ENCODE results near the gene CARNS1. TPM values are rescaled to one million over a fixed set of nuclear protein-coding genes. Genes with fewer than 3 reads are reported as not detected.

CARNS1 gene
- total and polyA plus RNA-seq, 2 of the 13 experiments (the other 11 are each of a cell fraction or from before 2014, with no cell fraction given) = not detected

DNA sequence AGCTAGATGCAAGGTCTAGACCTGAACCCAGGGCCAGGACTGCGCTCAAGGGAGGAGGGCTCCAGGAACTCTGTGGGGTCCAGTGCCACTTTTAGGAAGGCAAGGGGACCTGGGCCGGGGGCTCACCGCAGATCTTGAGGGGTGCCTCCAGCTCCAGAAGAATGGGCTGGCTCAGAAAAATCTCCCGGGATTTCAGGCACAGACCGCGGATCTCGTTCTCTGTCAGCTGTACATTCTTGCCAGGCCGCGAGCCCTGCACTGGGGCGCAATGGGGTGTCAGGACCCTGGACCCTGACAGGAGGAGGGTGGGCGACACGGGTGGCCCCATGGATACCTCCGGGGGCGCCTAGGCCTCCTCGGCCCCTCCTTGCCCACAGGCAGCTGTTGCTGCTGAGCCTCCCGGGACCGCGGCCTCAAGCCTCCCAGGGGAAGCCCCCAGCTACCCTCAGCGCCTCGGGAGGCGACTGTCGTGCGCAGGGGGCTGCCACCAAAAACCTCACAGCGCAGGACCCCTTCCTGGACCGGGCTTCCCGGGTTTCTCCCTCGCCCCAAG is 14.5 kb upstream of the CARNS1 start (continued):
- TF ChIP-seq ZNF670 (CRISPR knock-in tag; IDR thresholded peaks at IDR 0.05; ENCODE audit: borderline replicate concordance) = 0 out of 2 replicates have a peak, but pooled peaks have one; percentile 45
- TF ChIP-seq, protein P1, sequence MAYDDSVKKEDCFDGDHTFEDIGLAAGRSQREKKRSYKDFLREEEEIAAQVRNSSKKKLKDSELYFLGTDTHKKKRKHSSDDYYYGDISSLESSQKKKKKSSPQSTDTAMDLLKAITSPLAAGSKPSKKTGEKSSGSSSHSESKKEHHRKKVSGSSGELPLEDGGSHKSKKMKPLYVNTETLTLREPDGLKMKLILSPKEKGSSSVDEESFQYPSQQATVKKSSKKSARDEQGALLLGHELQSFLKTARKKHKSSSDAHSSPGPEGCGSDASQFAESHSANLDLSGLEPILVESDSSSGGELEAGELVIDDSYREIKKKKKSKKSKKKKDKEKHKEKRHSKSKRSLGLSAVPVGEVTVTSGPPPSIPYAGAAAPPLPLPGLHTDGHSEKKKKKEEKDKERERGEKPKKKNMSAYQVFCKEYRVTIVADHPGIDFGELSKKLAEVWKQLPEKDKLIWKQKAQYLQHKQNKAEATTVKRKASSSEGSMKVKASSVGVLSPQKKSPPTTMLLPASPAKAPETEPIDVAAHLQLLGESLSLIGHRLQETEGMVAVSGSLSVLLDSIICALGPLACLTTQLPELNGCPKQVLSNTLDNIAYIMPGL (CRISPR knock-in tag; IDR thresholded peaks at IDR 0.05; ENCODE audit: borderline replicate concordance in 1 of 2, low read depth in 1 of 2) = 0 out of 4 replicates have a peak, but pooled peaks of 1 of the 2 experiments have one; percentile 25

GRCh38 chr11:67401495-67402191 is 13.8 kb upstream of the CARNS1 start, which contains the start of gene PPP1CA:
Gene PPP1CA, minus strand, starts transcription at chr11:67401858. Its CDS starts 76 bp downstream, at chr11:67401782.
- in situ Hi-C loops (cut with HindIII; ENCODE audit: extremely low pct_ligation_motif_present, low pct_unique_long_range_greater_than_20kb) = loop anchor here (5.0 kb wide), 2 partner anchors 66 to 106 kb away; partner anchors contain the start of genes CDK2AP2, PITPNM1 and TMEM134
- DNase-seq (ENCODE audit: low spot score) = peak; percentile 75
- Histone ChIP-seq H3K36me3 (replicated peaks in 1 of 2; ENCODE audit: control insufficient read depth in 1 of 2, insufficient read depth in 2 of 2, low read length in 2 of 2) (peaks cover 14 to 21% of the 10 kb centered on the region in 2 experiments; a peak in 3 of 5 replicates), H2AFZ (ENCODE audit: low read length) (no peak within 1 kb of the TSS), H3K4me3 (replicated peaks in 1 of 3; ENCODE audit: insufficient read depth in 1 of 3, low read depth in 2 of 3, low read length in 3 of 3) (peak within 1 kb of the TSS; percentile 77 to 98 (median 94)), H3K9ac (ENCODE audit: insufficient read depth, low read depth, low read length) (peak within 1 kb of the TSS; percentile 93), H3K27ac (ENCODE audit: extremely low read length, insufficient read depth, low read length) (peak within 1 kb of the TSS; percentile 84), H3K4me2 (ENCODE audit: low read depth, low read length) (peak within 1 kb of the TSS; percentile 88), H4K20me1 (ENCODE audit: insufficient read depth, low read length) (peaks cover 3% of the 10 kb centered on the region; the same call in 1 of the 2 replicates), H3K79me2 (ENCODE audit: insufficient read depth, low read length) (peaks cover 14% of the 10 kb centered on the region), H3K4me1 (ENCODE audit: insufficient read depth, low read length) (peaks cover 58% of the 10 kb centered on the region), H3K9me3 (ENCODE audit: low read length) (no peaks in the 10 kb centered on the region), H3K27me3 (ENCODE audit: control insufficient read depth in 1 of 2, insufficient read depth in 2 of 2, low read length in 2 of 2) (no peaks in the 10 kb centered on the region)
- peak; percentile 78 for ATAC-seq
- 0% methylated on average over 4 of the region's 73 CpGs for WGBS (ENCODE audit: low lambda C conversion rate)
- POLR2A ChIA-PET = interaction anchor here (0.6 to 6.2 kb wide), 29 partner anchors 9 to 229 kb away, joined by 3 to 81 read pairs (median 5); partner anchors contain the start of genes AIP, ANKRD13D, CLCF1 and CORO1B
- CTCF ChIA-PET (ENCODE audit: low intra/inter-chr PET ratio, low total read pairs) = interaction anchor here (1.0 kb wide), 2 partner anchors 82 to 104 kb away, joined by 3 to 6 read pairs; partner anchors contain the start of genes AIP and PITPNM1
- peak; percentile 85 for FAIRE-seq
- BruUV-seq (replicated peaks) = no TSS peak
- intact Hi-C loops (cut with micrococcal nuclease; ENCODE audit: unreplicated experiment) = no loop called here
- TF ChIP-seq PRDM4 (CRISPR knock-in tag; IDR thresholded peaks at IDR 0.05; ENCODE audit: borderline replicate concordance) (no peak), CREM (IDR thresholded peaks at IDR 0.05) (no peak), CREM (CRISPR knock-in tag; IDR thresholded peaks at IDR 0.05) (no peak), KLF11 (CRISPR knock-in tag; IDR thresholded peaks at IDR 0.05) (0 out of 2 replicates have a peak, but pooled peaks have one; percentile 53), PAF1 (CRISPR knock-in tag; IDR thresholded peaks at IDR 0.05) (no peak), ZNF761 (CRISPR knock-in tag; conservative IDR thresholded peaks at IDR 0.05) (no peak), ZNF737 (CRISPR knock-in tag; IDR thresholded peaks at IDR 0.05; ENCODE audit: borderline replicate concordance) (no peak), MAFG (CRISPR knock-in tag; IDR thresholded peaks at IDR 0.05) (no peak)
- TF ChIP-seq, protein P2, sequence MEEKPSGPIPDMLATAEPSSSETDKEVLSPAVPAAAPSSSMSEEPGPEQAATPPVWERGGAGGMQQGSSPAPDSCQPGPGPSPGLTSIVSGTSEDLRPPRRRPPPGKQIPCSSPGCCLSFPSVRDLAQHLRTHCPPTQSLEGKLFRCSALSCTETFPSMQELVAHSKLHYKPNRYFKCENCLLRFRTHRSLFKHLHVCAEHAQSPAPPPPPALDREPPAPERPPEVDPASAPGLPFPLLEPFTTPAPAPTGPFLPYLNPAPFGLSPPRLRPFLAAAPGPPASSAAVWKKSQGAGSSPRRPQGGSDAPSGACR (CRISPR knock-in tag; IDR thresholded peaks at IDR 0.05) = peak; percentile 93; the same call in 1 of the 2 replicates
- TF ChIP-seq, protein P3, sequence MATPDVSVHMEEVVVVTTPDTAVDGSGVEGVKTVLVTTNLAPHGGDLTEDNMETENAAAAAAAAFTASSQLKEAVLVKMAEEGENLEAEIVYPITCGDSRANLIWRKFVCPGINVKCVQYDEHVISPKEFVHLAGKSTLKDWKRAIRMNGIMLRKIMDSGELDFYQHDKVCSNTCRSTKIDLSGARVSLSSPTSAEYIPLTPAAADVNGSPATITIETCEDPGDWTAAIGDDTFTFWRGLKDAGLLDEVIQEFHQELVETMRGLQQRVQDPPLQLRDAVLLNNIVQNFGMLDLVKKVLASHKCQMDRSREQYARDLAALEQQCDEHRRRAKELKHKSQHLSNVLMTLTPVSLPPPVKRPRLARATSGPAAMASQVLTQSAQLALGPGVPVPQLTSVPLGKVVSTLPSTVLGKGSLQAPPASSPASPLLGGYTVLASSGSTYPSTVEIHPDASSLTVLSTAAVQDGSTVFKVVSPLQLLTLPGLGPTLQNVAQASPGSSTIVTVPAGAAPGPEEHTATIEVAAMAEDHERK (CRISPR knock-in tag; IDR thresholded peaks at IDR 0.05; ENCODE audit: low read depth) = no peak
